Jurkat, Clone E6-1 (cell line): ENCODE results near the gene LDLRAD2. TPM values are rescaled to one million over a fixed set of nuclear protein-coding genes. Genes with fewer than 3 reads are reported as not detected.
A peak's percentile ranks its signal among the peaks of the same experiment; 100 is the strongest.
"Not testable (repeated sequence)": the region's sequence is repeated elsewhere in the genome, so short reads cannot be mapped to it uniquely, and the experiment has no call there.

Experiments
- DNase-seq: peaks from one replicate; pipeline ENCODE4 v3.0.0-alpha.2; 2011; ENCODE audit warnings: low read depth, low spot score
- H3K4me3 ChIP-seq: 2 replicates; pipeline ENCODE4 v1.5.1; 2011; ENCODE audit warnings: mild to moderate bottlenecking, low read length, control low read depth, moderate library complexity
- polyA plus RNA-seq: library from polyadenylated mRNA; unstranded; fragments of >200 nt; gene quantifications from one replicate; pipeline ENCODE4 v1.2.1, GENCODE V29; 2012; ENCODE audit warnings: missing spikeins; ENCODE audit not compliant: insufficient read length, insufficient read depth

Gene LDLRAD2, protein sequence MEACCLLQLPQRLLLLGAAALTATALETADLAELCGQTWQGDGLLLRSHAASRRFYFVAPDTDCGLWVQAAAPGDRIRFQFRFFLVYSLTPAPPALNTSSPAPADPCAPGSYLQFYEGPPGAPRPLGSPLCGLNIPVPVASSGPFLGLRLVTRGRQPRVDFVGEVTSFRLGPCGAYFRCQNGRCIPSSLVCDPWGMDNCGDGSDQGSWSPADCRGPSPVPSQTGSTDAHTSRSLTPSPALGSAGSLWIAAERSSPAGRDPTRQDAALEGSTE
- polyA plus RNA-seq: 2.2 TPM

DNA sequence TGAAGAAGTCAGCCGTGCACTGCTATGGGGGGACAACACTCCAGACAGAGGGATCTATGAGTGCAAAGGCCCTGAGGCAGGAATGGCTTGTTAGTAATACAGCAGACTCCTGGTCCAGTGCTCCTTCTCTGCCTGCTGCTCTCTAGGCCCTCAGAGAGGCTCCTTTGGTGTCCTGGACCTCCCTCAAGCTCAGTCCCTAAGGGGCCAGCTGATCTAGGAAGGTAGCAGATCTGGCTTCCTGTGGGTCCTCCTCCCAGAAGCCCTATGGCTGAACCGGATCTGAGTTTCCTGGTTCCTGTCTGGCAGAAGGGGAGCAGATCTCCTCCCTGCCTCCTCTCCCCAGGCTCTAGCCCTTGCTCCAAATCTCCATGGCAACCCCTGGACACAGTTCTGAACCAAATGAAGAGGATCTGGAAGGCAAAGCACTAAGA is at the start of gene LDLRAD2:
TSS of gene LDLRAD2 (plus strand) at position 391 of the 431 bp plus-strand sequence. CDS start 187 bp downstream, outside the sequence.
- no peak within 1 kb of the TSS for H3K4me3 ChIP-seq
- DNase-seq: no peak

GRCh38 chr1:21763236-21763635 is 48.8 kb upstream of the LDLRAD2 start:
- no peak overlapping the region for H3K4me3 ChIP-seq
- no peak for DNase-seq

DNA sequence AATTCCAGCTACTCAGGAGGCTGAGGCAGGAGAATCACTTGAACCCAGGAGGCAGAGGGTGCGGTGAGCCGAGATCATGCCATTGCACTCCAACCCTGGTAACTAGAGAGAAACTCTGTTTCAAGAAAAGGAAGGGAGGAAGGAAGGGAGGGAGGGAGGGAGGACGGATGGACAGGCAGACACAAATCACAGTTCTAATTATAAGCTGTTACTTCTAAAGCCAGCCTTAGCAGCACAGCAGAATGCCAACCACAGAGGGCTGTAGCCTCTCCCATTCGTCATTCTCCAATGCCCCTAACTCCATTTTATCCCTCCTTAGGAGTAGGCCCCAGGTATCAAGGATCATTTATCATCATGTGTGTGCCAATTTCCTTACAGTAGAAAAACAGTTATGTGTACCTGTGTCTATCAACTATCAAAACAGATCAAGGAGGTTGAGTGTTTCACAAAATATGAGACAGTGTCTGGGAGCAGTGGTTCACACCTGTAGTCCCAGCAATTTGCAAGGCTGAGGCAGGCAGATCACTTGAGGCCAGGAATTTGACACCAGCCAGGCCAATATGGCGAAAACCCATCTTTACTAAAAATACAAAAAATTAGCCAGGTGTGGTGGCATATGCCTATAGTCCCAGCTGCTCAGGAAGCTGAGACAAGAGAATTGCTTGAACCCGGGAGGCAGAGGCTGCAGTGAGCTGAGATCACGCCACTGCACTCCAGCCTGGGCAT is 48.2 kb upstream of the LDLRAD2 start:
- no peak for DNase-seq
- no peak overlapping the region for H3K4me3 ChIP-seq

- no peak overlapping the region for H3K4me3 ChIP-seq
- DNase-seq: no peak
These were observed 47.2 kb upstream of the LDLRAD2 start for GRCh38 chr1:21764615-21765423.

- no peak overlapping the region for H3K4me3 ChIP-seq
- no peak for DNase-seq
These were observed 45.9 kb upstream of the LDLRAD2 start for GRCh38 chr1:21766210-21766609.

DNA sequence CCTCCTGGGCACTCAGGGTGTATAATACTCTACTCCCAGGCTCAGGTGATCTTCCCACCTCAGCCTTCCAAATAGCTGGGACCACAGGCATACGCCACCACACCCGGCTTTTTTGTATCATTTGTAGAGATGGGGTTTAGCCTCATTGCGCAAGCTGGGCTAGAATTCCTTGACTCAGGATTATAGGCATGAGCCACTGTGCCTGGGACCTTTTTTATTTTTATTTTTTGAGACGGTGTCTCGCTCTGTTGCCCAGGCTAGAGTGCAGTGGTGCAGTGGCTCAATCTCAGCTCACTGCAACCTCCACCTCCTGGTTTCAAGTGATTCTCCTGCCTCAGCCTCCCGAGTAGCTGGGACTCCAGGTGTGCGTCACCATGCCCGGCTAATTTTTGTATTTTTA is 45.0 kb upstream of the LDLRAD2 start:
- not testable (repeated sequence) for H3K4me3 ChIP-seq, DNase-seq

- DNase-seq: no peak
- H3K4me3 ChIP-seq: no peak overlapping the region
These were observed 41.9 kb upstream of the LDLRAD2 start for GRCh38 chr1:21770201-21770600.

- not testable (repeated sequence) for DNase-seq, H3K4me3 ChIP-seq
These were observed 41.5 kb upstream of the LDLRAD2 start for GRCh38 chr1:21770602-21771001.

- not testable (repeated sequence) for DNase-seq, H3K4me3 ChIP-seq
These were observed 40.4 kb upstream of the LDLRAD2 start for GRCh38 chr1:21771672-21772071.

DNA sequence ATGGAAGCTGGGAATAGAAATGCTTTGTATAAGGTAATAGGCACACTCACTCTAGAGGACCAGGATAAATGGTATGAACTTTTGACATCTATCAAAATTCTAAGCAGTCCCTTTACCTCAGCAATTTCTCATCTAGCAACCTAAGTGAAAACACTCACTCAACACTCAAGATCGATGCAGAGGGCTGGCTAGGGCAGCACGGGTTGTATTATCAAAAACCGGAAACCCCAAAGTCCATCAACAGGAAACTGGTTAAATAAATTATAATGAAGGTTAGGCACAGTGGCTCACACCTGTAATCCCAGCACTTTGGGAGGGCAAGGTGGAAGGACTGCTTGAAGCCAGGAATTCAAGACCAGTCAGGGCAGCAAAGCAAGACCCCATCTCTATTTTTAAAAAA is 38.5 kb upstream of the LDLRAD2 start:
- H3K4me3 ChIP-seq: no peak overlapping the region
- DNase-seq: no peak

DNA sequence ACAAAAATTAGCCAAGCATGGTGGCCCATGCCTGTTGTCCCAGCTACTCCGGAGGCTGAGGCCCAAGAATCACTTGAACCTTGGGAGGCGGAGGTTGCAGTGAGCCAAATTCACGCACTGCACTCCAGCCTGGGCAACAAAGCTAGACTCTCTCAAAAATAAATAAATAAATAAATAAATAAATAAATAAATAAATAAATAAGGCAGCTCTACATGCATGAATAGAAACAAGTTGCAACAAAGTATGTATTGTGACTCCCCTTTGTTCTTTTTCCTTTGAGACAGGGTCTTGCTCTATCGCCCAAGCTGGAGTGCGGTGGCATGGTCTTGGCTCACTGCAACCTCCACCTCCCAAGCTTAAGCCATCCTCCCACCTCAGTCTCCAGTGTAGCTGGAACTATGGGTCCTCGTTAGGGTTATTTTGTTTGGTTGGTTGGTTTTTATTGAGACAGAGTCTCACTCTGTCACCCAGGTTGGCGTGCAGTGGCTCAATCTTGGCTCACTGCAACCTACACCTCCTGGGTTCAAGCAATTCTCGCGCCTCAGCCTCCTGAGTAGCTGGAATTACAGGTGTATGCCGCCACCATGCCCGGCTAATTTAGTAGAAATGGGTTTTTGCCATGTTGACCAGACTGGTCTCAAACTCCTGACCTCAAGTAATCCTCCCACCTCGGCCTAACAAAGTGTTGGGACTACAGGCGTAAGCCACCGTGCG is 37.1 kb upstream of the LDLRAD2 start:
- H3K4me3 ChIP-seq: no peak overlapping the region
- DNase-seq: no peak

DNA sequence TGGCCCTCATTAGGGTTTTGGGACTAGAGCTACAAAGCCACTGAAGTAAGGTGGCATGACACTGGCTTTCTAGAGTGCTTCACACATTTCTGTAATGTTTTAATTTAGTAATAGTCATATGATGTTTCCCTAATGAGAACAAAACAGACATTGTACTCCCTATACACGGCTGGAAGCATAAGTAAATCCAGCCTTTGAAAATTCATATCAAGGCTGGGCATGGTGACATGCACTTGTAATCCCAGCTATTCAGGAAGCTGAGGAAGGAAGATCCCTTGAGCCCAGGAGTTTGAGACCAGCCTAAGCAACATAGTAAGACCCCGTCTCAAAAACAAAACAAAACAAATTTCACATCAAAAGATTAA is 36.5 kb upstream of the LDLRAD2 start:
- no peak for DNase-seq
- H3K4me3 ChIP-seq: no peak overlapping the region

DNA sequence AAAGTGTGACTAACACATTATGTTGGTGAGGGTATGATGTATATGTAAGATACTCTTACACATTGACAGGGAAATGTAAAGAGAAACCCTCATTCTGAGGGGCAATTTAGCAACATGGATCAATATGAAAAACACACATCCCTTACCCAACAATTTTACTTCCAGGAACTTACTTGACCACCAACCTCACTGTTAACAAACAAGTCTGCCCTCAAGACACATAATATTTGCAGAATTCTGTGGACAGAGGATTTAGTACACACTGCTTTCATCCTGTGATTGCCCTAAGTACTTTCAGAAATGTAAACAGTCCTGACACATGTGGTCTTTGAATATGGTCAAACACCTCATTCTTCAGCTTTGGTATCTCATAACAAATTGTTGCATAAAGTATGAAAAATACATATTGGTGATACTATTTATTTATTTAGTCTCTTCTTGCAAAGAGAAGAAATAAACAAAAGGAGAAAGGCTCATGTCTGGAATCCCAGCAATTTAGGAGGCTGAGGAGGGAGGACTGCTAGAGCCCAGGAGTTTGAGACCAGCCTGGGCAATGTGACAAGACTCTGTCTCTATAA is 36.0 kb upstream of the LDLRAD2 start:
- no peak overlapping the region for H3K4me3 ChIP-seq
- no peak for DNase-seq

- H3K4me3 ChIP-seq, DNase-seq: not testable (repeated sequence)
These were observed 35.1 kb upstream of the LDLRAD2 start for GRCh38 chr1:21776925-21777324.

- H3K4me3 ChIP-seq: no peak overlapping the region
- DNase-seq: no peak
These were observed 33.7 kb upstream of the LDLRAD2 start for GRCh38 chr1:21778405-21778727.

GRCh38 chr1:21779613-21780521 is 32.2 kb upstream of the LDLRAD2 start:
- no peak for DNase-seq
- H3K4me3 ChIP-seq: no peak overlapping the region

DNA sequence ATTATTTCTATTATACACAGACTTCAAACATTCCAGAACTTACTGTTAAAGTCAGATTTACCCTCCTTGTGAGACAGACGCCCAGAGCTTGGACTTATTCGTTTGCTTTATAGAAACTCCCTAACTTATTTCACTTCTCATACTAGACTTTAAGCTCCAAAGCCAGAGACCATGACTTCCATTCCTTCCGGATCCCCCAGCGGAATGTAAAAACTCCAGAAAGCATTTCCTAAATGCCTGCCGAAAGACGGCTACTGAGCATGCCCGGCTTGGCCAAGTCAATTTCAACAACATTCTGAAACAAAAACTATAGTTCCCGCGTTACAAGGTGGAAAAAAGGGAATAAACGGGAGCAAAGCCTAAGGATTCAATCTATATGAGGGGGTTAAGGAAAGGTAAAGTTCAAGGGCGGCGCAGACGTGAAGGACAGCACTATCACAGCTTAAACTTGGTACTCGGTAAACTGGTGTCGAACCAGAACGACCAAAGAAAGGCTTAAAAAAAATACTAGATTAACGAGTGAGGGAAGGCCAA is 30.2 kb upstream of the LDLRAD2 start:
- peak overlapping the region; percentile 95 for H3K4me3 ChIP-seq
- no peak for DNase-seq

DNA sequence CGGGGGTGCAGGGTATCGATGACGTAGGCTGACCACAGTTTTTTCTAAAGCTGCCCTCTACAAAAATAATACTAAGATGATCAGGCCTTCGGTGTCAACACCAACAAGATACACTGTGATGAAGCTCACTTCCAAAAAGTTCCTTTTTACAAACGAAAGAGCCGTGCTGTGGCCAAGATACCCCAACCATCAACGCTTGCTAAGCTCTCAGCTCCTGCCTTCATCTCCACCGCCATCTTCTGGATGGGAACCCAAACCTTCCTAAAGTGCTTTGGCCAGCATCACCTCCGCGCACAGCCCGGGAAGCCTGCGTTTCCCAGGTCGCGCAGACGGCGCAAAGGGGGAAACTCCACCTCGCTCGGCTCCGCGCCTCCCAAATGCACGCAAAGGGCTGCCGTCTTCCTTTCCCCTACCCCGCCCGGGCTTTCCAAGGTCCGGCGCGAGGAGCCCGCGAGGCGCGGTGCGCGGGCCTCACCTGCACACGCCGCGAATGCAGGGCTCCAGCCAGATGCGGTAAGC is 29.7 kb upstream of the LDLRAD2 start:
- peak; percentile 28 for DNase-seq
- peak overlapping the region; percentile 95 for H3K4me3 ChIP-seq
